ENCODE results near the gene VPS13C.

- TF ChIP-seq EZH2 (IDR thresholded peaks at IDR 0.05; ENCODE audit: insufficient read depth, poor library complexity, severe bottlenecking) (no peak), EZH2phosphoT487 (IDR thresholded peaks at IDR 0.05; ENCODE audit: insufficient read depth, low read depth) (no peak)
These were observed 9.1 kb downstream of the VPS13C start for GRCh38 chr15:62051166-62051565.
